H9 (cell line): ENCODE data around the gene ANKRD44. TPM values are rescaled to one million over a fixed set of nuclear protein-coding genes. Genes with fewer than 3 reads are reported as not detected.

Experiments
- DNase-seq: peaks from one replicate; pipeline ENCODE4 v3.0.0-alpha.2; 2017
- H2AFZ ChIP-seq: one replicate; pipeline ENCODE4 v1.6.1; 2013; ENCODE audit warnings: mild to moderate bottlenecking, low read length, control low read depth, moderate library complexity
- H2AK5ac ChIP-seq: 2 replicates; pipeline ENCODE4 v1.6.1; 2013; ENCODE audit warnings: low read length, control low read depth, mixed read lengths; ENCODE audit not compliant: insufficient read length
- H2BK120ac ChIP-seq: one replicate; pipeline ENCODE4 v1.6.1; 2013; ENCODE audit warnings: low read depth, mild to moderate bottlenecking, low read length, control low read depth, inconsistent platforms; ENCODE audit not compliant: poor library complexity, severe bottlenecking
- H2BK12ac ChIP-seq: 2 replicates; pipeline ENCODE4 v1.6.1; 2013; ENCODE audit warnings: low read length, control low read depth, mixed read lengths, low read depth; ENCODE audit not compliant: insufficient read length
- H2BK15ac ChIP-seq: 2 replicates; pipeline ENCODE4 v1.6.1; 2013; ENCODE audit warnings: low read depth, low read length, control low read depth
- H2BK20ac ChIP-seq: one replicate; pipeline ENCODE4 v1.6.1; 2013; ENCODE audit warnings: low read depth, mild to moderate bottlenecking, low read length, control low read depth, inconsistent platforms; ENCODE audit not compliant: poor library complexity, severe bottlenecking
- H2BK5ac ChIP-seq: 2 replicates; pipeline ENCODE4 v1.6.1; 2013; ENCODE audit warnings: low read length, control low read depth, mixed read lengths; ENCODE audit not compliant: insufficient read length
- H3K14ac ChIP-seq: 2 replicates; pipeline ENCODE4 v1.6.1; 2013; ENCODE audit warnings: low read length, control low read depth; ENCODE audit not compliant: insufficient read depth
- H3K18ac ChIP-seq: 2 replicates; pipeline ENCODE4 v1.6.1; 2013; ENCODE audit warnings: low read depth, mild to moderate bottlenecking, mixed read lengths, low read length, control low read depth; ENCODE audit not compliant: insufficient read length
- H3K23ac ChIP-seq: 2 replicates; pipeline ENCODE4 v1.6.1; 2013; ENCODE audit warnings: low read length, control low read depth, mixed read lengths, low read depth; ENCODE audit not compliant: insufficient read length
- H3K23me2 ChIP-seq: 2 replicates; pipeline ENCODE4 v1.6.1; 2013; ENCODE audit warnings: low read depth, mild to moderate bottlenecking, mixed read lengths, low read length, control low read depth; ENCODE audit not compliant: insufficient read length, poor library complexity, severe bottlenecking
- H3K27ac ChIP-seq: 2 replicates; pipeline ENCODE4 v1.5.1; 2013; ENCODE audit warnings: low read length, control low read depth, mixed read lengths, low read depth; ENCODE audit not compliant: insufficient read length
- H3K27me3 ChIP-seq: 2 replicates; pipeline ENCODE4 v1.6.1; 2013; ENCODE audit warnings: low read length, control low read depth, inconsistent platforms; ENCODE audit not compliant: insufficient read depth
- H3K4ac ChIP-seq: 2 replicates; pipeline ENCODE4 v1.6.1; 2013; ENCODE audit warnings: low read depth, mild to moderate bottlenecking, control low read depth, inconsistent platforms, low read length, moderate library complexity
- H3K4me1 ChIP-seq: 2 replicates; pipeline ENCODE4 v1.6.1; 2013; ENCODE audit warnings: low read length, control low read depth, inconsistent platforms; ENCODE audit not compliant: insufficient read depth
- H3K4me2 ChIP-seq: 2 replicates; pipeline ENCODE4 v1.6.1; 2013; ENCODE audit warnings: low read length, control low read depth, mixed read lengths; ENCODE audit not compliant: insufficient read length, insufficient read depth
- H3K56ac ChIP-seq: 2 replicates; pipeline ENCODE4 v1.6.1; 2013; ENCODE audit warnings: low read depth, mild to moderate bottlenecking, mixed read lengths, low read length, control low read depth; ENCODE audit not compliant: insufficient read length
- H3K79me1 ChIP-seq: 2 replicates; pipeline ENCODE4 v1.6.1; 2013; ENCODE audit warnings: low read depth, mild to moderate bottlenecking, moderate library complexity, low read length, control low read depth, inconsistent platforms; ENCODE audit not compliant: insufficient read depth, poor library complexity, severe bottlenecking
- H3K79me2 ChIP-seq: 2 replicates; pipeline ENCODE4 v1.6.1; 2013; ENCODE audit warnings: low read length, control low read depth, inconsistent platforms; ENCODE audit not compliant: insufficient read depth
- H3K9ac ChIP-seq: 2 replicates; pipeline ENCODE4 v1.6.1; 2013; ENCODE audit warnings: low read length, control low read depth, mixed read lengths; ENCODE audit not compliant: insufficient read length; ENCODE audit errors: extremely low read depth
- H3K9me3 ChIP-seq: one replicate; pipeline ENCODE4 v1.6.1; 2013; ENCODE audit warnings: low read depth, low read length, inconsistent platforms; ENCODE audit not compliant: control insufficient read depth
- H3T11ph ChIP-seq: one replicate; pipeline ENCODE4 v1.6.1; 2013; ENCODE audit warnings: mild to moderate bottlenecking, low read length, control low read depth, inconsistent platforms
- H4K20me1 ChIP-seq: one replicate; pipeline ENCODE4 v1.6.1; 2013; ENCODE audit not compliant: control insufficient read depth, insufficient read length, insufficient read depth
- H4K5ac ChIP-seq: 2 replicates; pipeline ENCODE4 v1.6.1; 2013; ENCODE audit warnings: low read depth, mild to moderate bottlenecking, mixed read lengths, low read length, control low read depth; ENCODE audit not compliant: insufficient read length
- H4K8ac ChIP-seq: replicated peaks from 2 replicates; pipeline ENCODE4 v1.6.1; 2013; ENCODE audit warnings: low read length, control low read depth, mixed read lengths, low read depth; ENCODE audit not compliant: insufficient read length
- H4K91ac ChIP-seq: 2 replicates; pipeline ENCODE4 v1.6.1; 2013; ENCODE audit warnings: low read depth, mild to moderate bottlenecking, moderate library complexity, mixed read lengths, low read length, control low read depth; ENCODE audit not compliant: insufficient read length
- H3K27ac Mint-ChIP-seq, 3 experiments: 2 replicates in 2 of 3; 3 replicates in 1 of 3; pipeline ENCODE4 v1.8.0; 2020 to 2021; ENCODE audit warnings: mixed read lengths in 3 of 3, mild to moderate bottlenecking in 1 of 3, moderate library complexity in 1 of 3
- H3K27me3 Mint-ChIP-seq: 2 replicates; pipeline ENCODE4 v1.8.0; 2021; ENCODE audit warnings: low read depth, mild to moderate bottlenecking, moderate library complexity, mixed read lengths
- H3K36me3 Mint-ChIP-seq, 3 experiments: 2 replicates in 2 of 3; 3 replicates in 1 of 3; pipeline ENCODE4 v1.8.0; 2020 to 2021; ENCODE audit warnings: low read depth in 3 of 3, mixed read lengths in 3 of 3; ENCODE audit not compliant: insufficient read depth in 1 of 3
- H3K4me1 Mint-ChIP-seq, 2 experiments: 2 replicates each; pipeline ENCODE4 v1.8.0; 2020; ENCODE audit warnings: mixed read lengths in 2 of 2
- H3K4me3 Mint-ChIP-seq, 2 experiments: 2 replicates in 1 of 2; 3 replicates in 1 of 2; pipeline ENCODE4 v1.8.0; 2020 to 2021; ENCODE audit warnings: mild to moderate bottlenecking in 2 of 2, mixed read lengths in 2 of 2, moderate library complexity in 1 of 2
- H3K9me3 Mint-ChIP-seq, 2 experiments: 2 replicates in 1 of 2; 3 replicates in 1 of 2; pipeline ENCODE4 v1.8.0; 2020; ENCODE audit warnings: mild to moderate bottlenecking in 2 of 2, mixed read lengths in 2 of 2, moderate library complexity in 1 of 2
- CTCF ChIP-seq: fragments of 200-600 bp; sonication (generic); conservative IDR thresholded peaks from 3 replicates; pipeline ENCODE4 v1.8.0; 2021; ENCODE audit warnings: antibody characterized with exemption, mild to moderate bottlenecking
- WGBS: extraction: QIAGEN DNeasy Blood & Tissue Kit; methylation state at CpG from one replicate; pipeline ENCODE4 v1.1.7; 2013; ENCODE audit warnings: missing lambda C conversion rate, low lambda C conversion rate, mixed read lengths; ENCODE audit not compliant: insufficient read length; ENCODE audit errors: extremely low coverage; 5-methylcytosine and 5-hydroxymethylcytosine counted together
- total RNA-seq: library from RNA; stranded (reverse); gene quantifications from 2 replicates; pipeline ENCODE4 v1.2.1, GENCODE V29; 2021

ANKRD44 gene
- total RNA-seq, 1 experiment from 2014 or later: 1.9 TPM

- H2AFZ ChIP-seq: no peak overlapping the region
- Mint-ChIP-seq H3K9me3 (peaks cover 2 to 3% of the 10 kb centered on the region in 2 experiments; a peak in 2 of 5 replicates), H3K27me3 (no peaks in the 10 kb centered on the region), H3K4me1 (peaks cover 6 to 8% of the 10 kb centered on the region in 2 experiments; a peak in 3 of 4 replicates), H3K27ac (no peak overlapping the region), H3K36me3 (no peaks in the 10 kb centered on the region; a peak in 1 of 7 replicates), H3K4me3 (no peak overlapping the region)
- H3K23ac ChIP-seq: no peak overlapping the region
- no peak overlapping the region for H4K91ac ChIP-seq
- DNase-seq: no peak
- H3K23me2 ChIP-seq: no peaks in the 10 kb centered on the region
- no peaks in the 10 kb centered on the region for H3K4me1 ChIP-seq
- no peak overlapping the region for H3K4me2 ChIP-seq
- no peak overlapping the region for H2AK5ac ChIP-seq
- H3K27me3 ChIP-seq: no peaks in the 10 kb centered on the region
- H2BK5ac ChIP-seq: no peak overlapping the region
- no peaks in the 10 kb centered on the region for H3K79me2 ChIP-seq
- TF ChIP-seq CTCF: no peak
- no peak overlapping the region for H3T11ph ChIP-seq
- no peak overlapping the region for H3K56ac ChIP-seq
- H3K27ac ChIP-seq: no peak overlapping the region
- no peaks in the 10 kb centered on the region for H3K9me3 ChIP-seq
- H2BK12ac ChIP-seq: no peak overlapping the region
- H3K79me1 ChIP-seq: no peaks in the 10 kb centered on the region
- H2BK20ac ChIP-seq: no peak overlapping the region
- H3K14ac ChIP-seq: no peak overlapping the region
- H3K9ac ChIP-seq: no peak overlapping the region
- WGBS: no CpG with 5 or more reads among the region's 6 CpGs
- H3K18ac ChIP-seq: no peak overlapping the region
- no peak overlapping the region for H4K5ac ChIP-seq
- no peak overlapping the region for H2BK15ac ChIP-seq
- H2BK120ac ChIP-seq: no peak overlapping the region
- H3K4ac ChIP-seq: no peak overlapping the region
- no peak overlapping the region for H4K8ac ChIP-seq
- no peaks in the 10 kb centered on the region for H4K20me1 ChIP-seq
Observed at GRCh38 chr2:197156771-197157170, 153.8 kb downstream of the ANKRD44 start.
